Osteocyte (in vitro differentiated cells): ENCODE data around the gene LMO1. TPM values are rescaled to one million over a fixed set of nuclear protein-coding genes. Genes with fewer than 3 reads are reported as not detected.

Experiments
- DNase-seq: peaks from one replicate; pipeline ENCODE4 v3.0.0; 2021; ENCODE audit warnings: mixed read lengths; ENCODE audit not compliant: unreplicated experiment; ENCODE audit errors: extremely low spot score
- H3K27ac Mint-ChIP-seq: one replicate; pipeline ENCODE4 v1.8.0; 2021; ENCODE audit warnings: mild to moderate bottlenecking, mixed read lengths; ENCODE audit not compliant: unreplicated experiment
- H3K27me3 Mint-ChIP-seq: one replicate; pipeline ENCODE4 v1.8.0; 2021; ENCODE audit warnings: mixed read lengths; ENCODE audit not compliant: unreplicated experiment
- H3K36me3 Mint-ChIP-seq: one replicate; pipeline ENCODE4 v1.8.0; 2021; ENCODE audit warnings: mixed read lengths; ENCODE audit not compliant: unreplicated experiment
- H3K4me1 Mint-ChIP-seq: one replicate; pipeline ENCODE4 v1.8.0; 2021; ENCODE audit warnings: mixed read lengths; ENCODE audit not compliant: unreplicated experiment
- H3K4me3 Mint-ChIP-seq: one replicate; pipeline ENCODE4 v1.8.0; 2021; ENCODE audit warnings: mild to moderate bottlenecking, moderate library complexity, mixed read lengths; ENCODE audit not compliant: unreplicated experiment
- H3K9me3 Mint-ChIP-seq: one replicate; pipeline ENCODE4 v1.8.0; 2021; ENCODE audit warnings: mixed read lengths; ENCODE audit not compliant: unreplicated experiment
- CTCF ChIP-seq: fragments of 200-600 bp; sonication (generic); IDR thresholded peaks from 2 replicates; pipeline ENCODE4 v1.5.0; 2021; ENCODE audit warnings: antibody characterized with exemption, mild to moderate bottlenecking, moderate library complexity
- total RNA-seq: library from RNA; stranded (reverse); gene quantifications from 2 replicates; pipeline ENCODE4 v1.2.1, GENCODE V29; 2021

Gene LMO1
- total RNA-seq, 1 donor from 2014 or later, result not detected

GRCh38 chr11:8230921-8231847 is 32.5 kb downstream of the LMO1 start:
- H3K27me3 Mint-ChIP-seq, result peaks cover 3% of the 10 kb centered on the region
- H3K27ac Mint-ChIP-seq, result no peak overlapping the region
- H3K36me3 Mint-ChIP-seq, result no peaks in the 10 kb centered on the region
- no peak for TF ChIP-seq CTCF
- H3K4me1 Mint-ChIP-seq, result no peaks in the 10 kb centered on the region
- DNase-seq, result no peak
- no peaks in the 10 kb centered on the region for H3K9me3 Mint-ChIP-seq
- no peak overlapping the region for H3K4me3 Mint-ChIP-seq

- H3K27me3 Mint-ChIP-seq, result peaks cover 3% of the 10 kb centered on the region
- TF ChIP-seq CTCF, result no peak
- no peak overlapping the region for H3K27ac Mint-ChIP-seq
- no peaks in the 10 kb centered on the region for H3K36me3 Mint-ChIP-seq
- DNase-seq, result no peak
- no peaks in the 10 kb centered on the region for H3K4me1 Mint-ChIP-seq
- no peak overlapping the region for H3K4me3 Mint-ChIP-seq
- H3K9me3 Mint-ChIP-seq, result no peaks in the 10 kb centered on the region
These were observed 33.4 kb downstream of the LMO1 start for GRCh38 chr11:8230178-8230859.

- peaks cover 3% of the 10 kb centered on the region for H3K27me3 Mint-ChIP-seq
- H3K36me3 Mint-ChIP-seq, result no peaks in the 10 kb centered on the region
- H3K4me3 Mint-ChIP-seq, result no peak overlapping the region
- H3K9me3 Mint-ChIP-seq, result no peaks in the 10 kb centered on the region
- TF ChIP-seq CTCF, result no peak
- DNase-seq, result no peak
- no peaks in the 10 kb centered on the region for H3K4me1 Mint-ChIP-seq
- H3K27ac Mint-ChIP-seq, result no peak overlapping the region
These were observed 34.1 kb downstream of the LMO1 start for GRCh38 chr11:8229299-8230177.

- Mint-ChIP-seq H3K36me3 (no peaks in the 10 kb centered on the region), H3K4me3 (no peak overlapping the region), H3K27ac (no peak overlapping the region), H3K27me3 (peaks cover 7% of the 10 kb centered on the region), H3K4me1 (no peaks in the 10 kb centered on the region), H3K9me3 (no peaks in the 10 kb centered on the region)
- TF ChIP-seq CTCF, result no peak
- no peak for DNase-seq
These were observed 35.4 kb downstream of the LMO1 start for GRCh38 chr11:8228231-8228630.
